GM18868 (cell line): ENCODE measurements around the gene AMBRA1.
A peak's percentile ranks its signal among the peaks of the same experiment; 100 is the strongest.

Experiments
- ATAC-seq: cut with Tn5 transposase; IDR thresholded peaks from one replicate; pipeline ENCODE4 v1.9.1; 2021; ENCODE audit warnings: mild to moderate bottlenecking, moderate library complexity; ENCODE audit not compliant: unreplicated experiment

The AMBRA1 gene

GRCh38 chr11:46511342-46511741, 82.5 kb downstream of the AMBRA1 start:
- ATAC-seq, result no peak

- ATAC-seq, result no peak
Observed at GRCh38 chr11:46508360-46508759, 85.5 kb downstream of the AMBRA1 start.

GRCh38 chr11:46506483-46506791, 87.4 kb downstream of the AMBRA1 start:
- no peak for ATAC-seq

- no peak for ATAC-seq
Observed at GRCh38 chr11:46505741-46506482, 87.9 kb downstream of the AMBRA1 start.

GRCh38 chr11:46504817-46505613, 88.8 kb downstream of the AMBRA1 start:
- peak; percentile 58 for ATAC-seq

- ATAC-seq, result no peak
Observed at GRCh38 chr11:46499821-46500220, 94.0 kb downstream of the AMBRA1 start.

- no peak for ATAC-seq
Observed at GRCh38 chr11:46498968-46499367, 94.9 kb downstream of the AMBRA1 start.

GRCh38 chr11:46498179-46498578, 95.6 kb downstream of the AMBRA1 start:
- no peak for ATAC-seq

GRCh38 chr11:46497498-46497897, 96.3 kb downstream of the AMBRA1 start:
- no peak for ATAC-seq

- no peak for ATAC-seq
Observed at GRCh38 chr11:46493791-46494190, 100.0 kb downstream of the AMBRA1 start.

- ATAC-seq, result no peak
Observed at GRCh38 chr11:46492532-46492931, 101.3 kb downstream of the AMBRA1 start.

- ATAC-seq, result no peak
Observed at GRCh38 chr11:46491661-46492330, 102.0 kb downstream of the AMBRA1 start.

GRCh38 chr11:46490666-46491065, 103.2 kb downstream of the AMBRA1 start:
- ATAC-seq, result no peak

GRCh38 chr11:46489656-46490560, 103.9 kb downstream of the AMBRA1 start:
- peak; percentile 72 for ATAC-seq

- ATAC-seq, result no peak
Observed at GRCh38 chr11:46485856-46486443, 107.9 kb downstream of the AMBRA1 start.

GRCh38 chr11:46484101-46484500, 109.7 kb downstream of the AMBRA1 start:
- no peak for ATAC-seq

GRCh38 chr11:46480909-46481308, 112.9 kb downstream of the AMBRA1 start:
- ATAC-seq, result no peak

- no peak for ATAC-seq
Observed at GRCh38 chr11:46480166-46480726, 113.6 kb downstream of the AMBRA1 start.

- no peak for ATAC-seq
Observed at GRCh38 chr11:46479601-46480000, 114.2 kb downstream of the AMBRA1 start.

GRCh38 chr11:46478196-46478595, 115.6 kb downstream of the AMBRA1 start:
- ATAC-seq, result no peak
